GM12878 (cell line): ENCODE measurements around the gene PLEKHG2. TPM values are rescaled to one million over a fixed set of nuclear protein-coding genes. Genes with fewer than 3 reads are reported as not detected.
A peak's percentile ranks its signal among the peaks of the same experiment; 100 is the strongest.

Experiments used
- DPF2 ChIP-seq: fragments of 450-650 bp; IDR thresholded peaks from 2 replicates; pipeline ENCODE4 v1.6.1; 2017; ENCODE audit warnings: mild to moderate bottlenecking
- EED ChIP-seq: sonication (generic); IDR thresholded peaks from 2 replicates; pipeline ENCODE4 v1.6.1; 2016; ENCODE audit warnings: antibody characterized with exemption, low read depth
- EP300 ChIP-seq, 2 experiments: fragments of 150-350 bp in 1 of 2; IDR thresholded peaks; 2 replicates each; pipeline ENCODE4 v1.6.1; 2011 to 2012; ENCODE audit warnings: low read depth in 2 of 2, low read length in 2 of 2, borderline replicate concordance in 1 of 2, improper control_type of control experiment in 1 of 2, inconsistent platforms in 1 of 2; ENCODE audit not compliant: control insufficient read depth in 1 of 2
- FOXK2 ChIP-seq: fragments of 450-650 bp; IDR thresholded peaks from 2 replicates; pipeline ENCODE4 v1.6.1; 2017; ENCODE audit warnings: mild to moderate bottlenecking, moderate library complexity
- GABPA ChIP-seq: IDR thresholded peaks from 2 replicates; pipeline ENCODE4 v1.6.1; 2014; ENCODE audit warnings: antibody characterized with exemption, low read depth, mild to moderate bottlenecking, inconsistent platforms
- HCFC1 ChIP-seq: fragments of 150-350 bp; IDR thresholded peaks from 2 replicates; pipeline ENCODE4 v1.6.1; 2014; ENCODE audit warnings: low read length
- IKZF1 ChIP-seq: fragments of 450-650 bp; conservative IDR thresholded peaks from 2 replicates; pipeline ENCODE4 v1.6.1; 2017; ENCODE audit warnings: antibody characterized with exemption, mild to moderate bottlenecking
- MEF2B ChIP-seq: fragments of 450-650 bp; IDR thresholded peaks from 2 replicates; pipeline ENCODE4 v1.6.1; 2018; ENCODE audit warnings: mild to moderate bottlenecking, moderate library complexity; ENCODE audit not compliant: partially characterized antibody, poor library complexity, severe bottlenecking
- MXI1 ChIP-seq: fragments of 150-350 bp; IDR thresholded peaks from 2 replicates; pipeline ENCODE4 v1.6.1; 2011; ENCODE audit warnings: low read depth, mild to moderate bottlenecking, inconsistent platforms, low read length, improper control_type of control experiment
- NR2C1 ChIP-seq: fragments of 450-650 bp; IDR thresholded peaks from 2 replicates; pipeline ENCODE4 v1.6.1; 2017; ENCODE audit warnings: antibody characterized with exemption, mild to moderate bottlenecking, moderate library complexity
- NR2F1 ChIP-seq: fragments of 450-650 bp; conservative IDR thresholded peaks from 2 replicates; pipeline ENCODE4 v1.6.1; 2017; ENCODE audit warnings: mild to moderate bottlenecking
- PAX8 ChIP-seq: fragments of 450-650 bp; IDR thresholded peaks from 2 replicates; pipeline ENCODE4 v1.6.1; 2017; ENCODE audit warnings: mild to moderate bottlenecking, moderate library complexity
- PML ChIP-seq: IDR thresholded peaks from 2 replicates; pipeline ENCODE4 v1.6.1; 2012; ENCODE audit warnings: low read length, inconsistent platforms
- POLR2AphosphoS5 ChIP-seq: IDR thresholded peaks from 2 replicates; pipeline ENCODE4 v1.6.1; 2011; ENCODE audit warnings: mild to moderate bottlenecking, low read length, inconsistent platforms
- POU2F2 ChIP-seq: IDR thresholded peaks from 3 replicates; pipeline ENCODE4 v1.6.1; 2011; ENCODE audit warnings: low read depth, mild to moderate bottlenecking, low read length, borderline replicate concordance
- RELA ChIP-seq: fragments of 450-650 bp; IDR thresholded peaks from 2 replicates; pipeline ENCODE4 v1.8.0; 2014; ENCODE audit warnings: borderline replicate concordance; ENCODE audit not compliant: partially characterized antibody
- SP1 ChIP-seq: IDR thresholded peaks from one replicate; pipeline ENCODE4 v1.6.1; 2011; ENCODE audit warnings: low read depth, low read length
- SREBF2 ChIP-seq: IDR thresholded peaks from 2 replicates; pipeline ENCODE4 v1.6.1; 2012; ENCODE audit warnings: mild to moderate bottlenecking, low read length
- TBL1XR1 ChIP-seq: IDR thresholded peaks from 2 replicates; pipeline ENCODE4 v1.6.1; 2012; ENCODE audit warnings: low read depth, low read length, improper control_type of control experiment
- TCF3 ChIP-seq: IDR thresholded peaks from 2 replicates; pipeline ENCODE4 v1.6.1; 2012; ENCODE audit warnings: low read depth, mild to moderate bottlenecking, low read length, borderline replicate concordance; ENCODE audit not compliant: insufficient read depth
- ZBED1 ChIP-seq: IDR thresholded peaks from 2 replicates; pipeline ENCODE4 v1.6.1; 2016; ENCODE audit warnings: borderline replicate concordance
- polyA plus RNA-seq, 11 experiments: library from polyadenylated mRNA; depleted of rRNA in 4 of 11; unstranded in 6 of 11; stranded (reverse) in 5 of 11; fragments of >200 nt; fragmentation: Nextera tagmentation in 4 of 11; fragmentation: Illumina TruSeq in 1 of 11; extraction: Ambion mirVana in 4 of 11; extraction: Trizol in 1 of 11; gene quantifications; 1 replicate in 1 of 11; 2 replicates in 10 of 11; pipeline versions ENCODE4 v1.2.1 to v1.2.3, GENCODE V29; 2011 to 2016; ENCODE audit warnings: inconsistent platforms in 2 of 11, missing spikeins in 2 of 11, low read depth in 1 of 11
- total RNA-seq, 4 experiments: library from RNA; depleted of rRNA in 3 of 4; stranded (reverse); fragments of >200 nt in 3 of 4; fragmentation: Illumina TruSeq in 1 of 4; extraction: Trizol in 1 of 4; gene quantifications; 2 replicates each; pipeline versions ENCODE4 v1.2.1 to v1.2.3, GENCODE V29; 2013 to 2021
- TF ChIP-seq, protein P1 (sequence below): fragments of 450-650 bp; IDR thresholded peaks from 2 replicates; pipeline ENCODE4 v1.6.1; 2017; ENCODE audit warnings: mild to moderate bottlenecking, low read depth, inconsistent platforms; ENCODE audit not compliant: poor library complexity, severe bottlenecking
- TF ChIP-seq, protein P2 (sequence below): fragments of 450-650 bp; formaldehyde crosslinking; IDR thresholded peaks from 2 replicates; pipeline ENCODE4 v1.4.0; 2020; ENCODE audit warnings: mild to moderate bottlenecking, moderate library complexity
- TF ChIP-seq, protein P3 (sequence below): fragments of 450-650 bp; IDR thresholded peaks from 2 replicates; pipeline ENCODE4 v1.6.1; 2018; ENCODE audit warnings: borderline replicate concordance, mild to moderate bottlenecking; ENCODE audit not compliant: partially characterized antibody

Gene PLEKHG2
- total and polyA plus RNA-seq, 10 of the 15 experiments (the other 5 are each of a cell fraction or from before 2014, with no cell fraction given) = 3.0 to 62.5 (median 17.2) TPM

DNA sequence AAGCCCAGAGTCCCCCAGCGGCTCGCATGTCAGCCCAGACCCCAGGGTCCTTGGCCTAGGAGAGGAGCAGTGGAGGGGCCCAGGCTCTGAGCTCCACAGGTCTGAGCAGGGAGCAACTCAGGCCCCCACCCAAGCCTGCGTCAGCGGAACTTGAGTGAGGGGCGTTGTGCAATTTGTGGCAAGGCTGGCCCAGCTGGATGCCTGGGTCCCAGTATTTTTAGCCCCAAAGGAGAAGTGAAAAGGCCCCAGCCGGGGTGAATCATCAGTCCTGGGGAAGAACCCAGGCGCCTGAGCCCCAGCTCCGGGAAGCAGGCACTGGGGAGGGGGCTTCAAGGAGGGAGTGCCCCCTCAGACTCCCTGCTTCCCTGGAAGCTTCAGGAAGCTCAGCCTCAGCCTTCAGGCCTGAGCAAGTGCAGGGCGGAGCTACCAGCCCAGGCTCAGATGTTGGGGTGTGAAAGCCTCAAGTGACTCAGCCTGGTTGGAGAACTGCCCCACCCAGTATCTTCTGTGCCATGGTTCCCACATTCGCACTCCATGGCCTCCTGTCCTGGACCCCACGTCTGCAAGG, 14.1 kb upstream of the PLEKHG2 start (continued):
- no peak for TF ChIP-seq SP1
- TF ChIP-seq, protein P1, sequence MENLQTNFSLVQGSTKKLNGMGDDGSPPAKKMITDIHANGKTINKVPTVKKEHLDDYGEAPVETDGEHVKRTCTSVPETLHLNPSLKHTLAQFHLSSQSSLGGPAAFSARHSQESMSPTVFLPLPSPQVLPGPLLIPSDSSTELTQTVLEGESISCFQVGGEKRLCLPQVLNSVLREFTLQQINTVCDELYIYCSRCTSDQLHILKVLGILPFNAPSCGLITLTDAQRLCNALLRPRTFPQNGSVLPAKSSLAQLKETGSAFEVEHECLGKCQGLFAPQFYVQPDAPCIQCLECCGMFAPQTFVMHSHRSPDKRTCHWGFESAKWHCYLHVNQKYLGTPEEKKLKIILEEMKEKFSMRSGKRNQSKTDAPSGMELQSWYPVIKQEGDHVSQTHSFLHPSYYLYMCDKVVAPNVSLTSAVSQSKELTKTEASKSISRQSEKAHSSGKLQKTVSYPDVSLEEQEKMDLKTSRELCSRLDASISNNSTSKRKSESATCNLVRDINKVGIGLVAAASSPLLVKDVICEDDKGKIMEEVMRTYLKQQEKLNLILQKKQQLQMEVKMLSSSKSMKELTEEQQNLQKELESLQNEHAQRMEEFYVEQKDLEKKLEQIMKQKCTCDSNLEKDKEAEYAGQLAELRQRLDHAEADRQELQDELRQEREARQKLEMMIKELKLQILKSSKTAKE = no peak
- TF ChIP-seq, protein P2, sequence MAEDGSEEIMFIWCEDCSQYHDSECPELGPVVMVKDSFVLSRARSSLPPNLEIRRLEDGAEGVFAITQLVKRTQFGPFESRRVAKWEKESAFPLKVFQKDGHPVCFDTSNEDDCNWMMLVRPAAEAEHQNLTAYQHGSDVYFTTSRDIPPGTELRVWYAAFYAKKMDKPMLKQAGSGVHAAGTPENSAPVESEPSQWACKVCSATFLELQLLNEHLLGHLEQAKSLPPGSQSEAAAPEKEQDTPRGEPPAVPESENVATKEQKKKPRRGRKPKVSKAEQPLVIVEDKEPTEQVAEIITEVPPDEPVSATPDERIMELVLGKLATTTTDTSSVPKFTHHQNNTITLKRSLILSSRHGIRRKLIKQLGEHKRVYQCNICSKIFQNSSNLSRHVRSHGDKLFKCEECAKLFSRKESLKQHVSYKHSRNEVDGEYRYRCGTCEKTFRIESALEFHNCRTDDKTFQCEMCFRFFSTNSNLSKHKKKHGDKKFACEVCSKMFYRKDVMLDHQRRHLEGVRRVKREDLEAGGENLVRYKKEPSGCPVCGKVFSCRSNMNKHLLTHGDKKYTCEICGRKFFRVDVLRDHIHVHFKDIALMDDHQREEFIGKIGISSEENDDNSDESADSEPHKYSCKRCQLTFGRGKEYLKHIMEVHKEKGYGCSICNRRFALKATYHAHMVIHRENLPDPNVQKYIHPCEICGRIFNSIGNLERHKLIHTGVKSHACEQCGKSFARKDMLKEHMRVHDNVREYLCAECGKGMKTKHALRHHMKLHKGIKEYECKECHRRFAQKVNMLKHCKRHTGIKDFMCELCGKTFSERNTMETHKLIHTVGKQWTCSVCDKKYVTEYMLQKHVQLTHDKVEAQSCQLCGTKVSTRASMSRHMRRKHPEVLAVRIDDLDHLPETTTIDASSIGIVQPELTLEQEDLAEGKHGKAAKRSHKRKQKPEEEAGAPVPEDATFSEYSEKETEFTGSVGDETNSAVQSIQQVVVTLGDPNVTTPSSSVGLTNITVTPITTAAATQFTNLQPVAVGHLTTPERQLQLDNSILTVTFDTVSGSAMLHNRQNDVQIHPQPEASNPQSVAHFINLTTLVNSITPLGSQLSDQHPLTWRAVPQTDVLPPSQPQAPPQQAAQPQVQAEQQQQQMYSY (CRISPR knock-in tag) = no peak
- TF ChIP-seq FOXK2 = no peak
- no peak for TF ChIP-seq ZBED1
- TF ChIP-seq TCF3 = 0 out of 2 replicates have a peak, but pooled peaks have one; percentile 18
- TF ChIP-seq EED = peak; percentile 73
- TF ChIP-seq PML = no peak
- TF ChIP-seq POU2F2 = no peak
- TF ChIP-seq POLR2AphosphoS5 = peak; percentile 27; the same call in 1 of the 2 replicates
- peak; percentile 35 for TF ChIP-seq MEF2B
- TF ChIP-seq DPF2 = peak; percentile 71
- TF ChIP-seq EP300 (IDR thresholded peaks at IDR 0.05; ENCODE audit: borderline replicate concordance in 1 of 2, control insufficient read depth in 1 of 2, low read depth in 2 of 2, low read length in 2 of 2) = peak in 1 of 2 experiments; percentile 42; a peak in 1 of 4 replicates
- no peak for TF ChIP-seq RELA
- TF ChIP-seq NR2F1 = no peak
- TF ChIP-seq HCFC1 = no peak
- TF ChIP-seq, protein P3, sequence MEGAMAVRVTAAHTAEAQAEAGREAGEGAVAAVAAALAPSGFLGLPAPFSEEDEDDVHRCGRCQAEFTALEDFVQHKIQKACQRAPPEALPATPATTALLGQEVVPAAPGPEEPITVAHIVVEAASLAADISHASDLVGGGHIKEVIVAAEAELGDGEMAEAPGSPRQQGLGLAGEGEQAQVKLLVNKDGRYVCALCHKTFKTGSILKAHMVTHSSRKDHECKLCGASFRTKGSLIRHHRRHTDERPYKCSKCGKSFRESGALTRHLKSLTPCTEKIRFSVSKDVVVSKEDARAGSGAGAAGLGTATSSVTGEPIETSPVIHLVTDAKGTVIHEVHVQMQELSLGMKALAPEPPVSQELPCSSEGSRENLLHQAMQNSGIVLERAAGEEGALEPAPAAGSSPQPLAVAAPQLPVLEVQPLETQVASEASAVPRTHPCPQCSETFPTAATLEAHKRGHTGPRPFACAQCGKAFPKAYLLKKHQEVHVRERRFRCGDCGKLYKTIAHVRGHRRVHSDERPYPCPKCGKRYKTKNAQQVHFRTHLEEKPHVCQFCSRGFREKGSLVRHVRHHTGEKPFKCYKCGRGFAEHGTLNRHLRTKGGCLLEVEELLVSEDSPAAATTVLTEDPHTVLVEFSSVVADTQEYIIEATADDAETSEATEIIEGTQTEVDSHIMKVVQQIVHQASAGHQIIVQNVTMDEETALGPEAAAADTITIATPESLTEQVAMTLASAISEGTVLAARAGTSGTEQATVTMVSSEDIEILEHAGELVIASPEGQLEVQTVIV = no peak
- no peak for TF ChIP-seq SREBF2
- TF ChIP-seq MXI1 = no peak
- TF ChIP-seq GABPA = no peak
- TF ChIP-seq PAX8 = no peak
- no peak for TF ChIP-seq NR2C1
- TF ChIP-seq IKZF1 = peak; percentile 82
- TF ChIP-seq TBL1XR1 = no peak
